ENCODE results near the gene SPIN3.

DNA sequence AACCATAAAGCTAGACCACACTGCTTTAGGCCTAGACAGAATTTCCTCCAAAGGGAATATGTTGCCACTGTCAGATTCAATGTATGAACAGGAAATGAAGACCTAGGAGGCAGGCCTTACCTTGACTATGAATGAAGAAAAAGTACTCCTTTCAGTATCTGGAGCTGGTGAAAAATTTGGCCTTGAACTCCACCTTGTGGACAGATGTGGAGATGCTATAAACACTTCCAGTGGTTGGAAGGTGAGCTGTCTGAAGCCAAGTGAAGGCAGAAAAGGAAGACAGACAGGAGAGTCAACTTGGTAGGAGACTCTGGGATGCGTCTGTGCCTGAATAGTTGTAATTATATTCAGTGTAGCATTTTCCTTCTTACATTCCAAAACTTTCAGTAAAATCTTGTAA lies 17.2 kb downstream of the SPIN3 start:
- TF ChIP-seq ZNF274 (IDR thresholded peaks at IDR 0.05; ENCODE audit: low read depth, low read length) (no peak), YY1 (IDR thresholded peaks at IDR 0.05; ENCODE audit: insufficient read depth, insufficient read length) (no peak), SUZ12 (IDR thresholded peaks at IDR 0.05; ENCODE audit: extremely low read depth, insufficient read depth, insufficient read length) (no peak)
